Measurements from ENCODE around the gene ZC3H10.

Gene ZC3H10

GRCh38 chr12:56128670-56129205 is 10.7 kb downstream of the ZC3H10 start:
- peak overlapping the region; percentile 91 for H3K4me2 ChIP-seq (ENCODE audit: low read depth, low read length, poor library complexity, severe bottlenecking)
- H3K36me3 ChIP-seq (ENCODE audit: low read length): no peaks in the 10 kb centered on the region
- H3K9ac ChIP-seq (ENCODE audit: low read length): peak overlapping the region; percentile 87
- H3K27ac ChIP-seq (ENCODE audit: low read depth, low read length): peak overlapping the region; percentile 61
- H3K4me3 ChIP-seq (ENCODE audit: insufficient read depth, low read length, poor library complexity, severe bottlenecking): peak overlapping the region; percentile 80
- peaks cover 15% of the 10 kb centered on the region; the same call in 1 of the 2 replicates for H3K79me2 ChIP-seq (ENCODE audit: insufficient read depth, low read length)
- H2AFZ ChIP-seq (ENCODE audit: low read depth, low read length, severe bottlenecking): peak overlapping the region; percentile 17
- TF ChIP-seq CTCF (IDR thresholded peaks at IDR 0.05; ENCODE audit: insufficient read depth, low read length, poor library complexity, severe bottlenecking) (no peak), EZH2phosphoT487 (conservative IDR thresholded peaks at IDR 0.05; ENCODE audit: low read length) (no peak)
- peaks cover 24% of the 10 kb centered on the region for H3F3A ChIP-seq (ENCODE audit: insufficient read depth)
- H3K9me2 ChIP-seq (replicated peaks; ENCODE audit: insufficient read depth, low read length): no peaks in the 10 kb centered on the region
- H3K27me3 ChIP-seq (ENCODE audit: low read length): no peaks in the 10 kb centered on the region
- H4K20me1 ChIP-seq (ENCODE audit: low read depth, low read length): no peaks in the 10 kb centered on the region
- no peaks in the 10 kb centered on the region for H3K9me3 ChIP-seq (ENCODE audit: insufficient read depth, low read length)

DNA sequence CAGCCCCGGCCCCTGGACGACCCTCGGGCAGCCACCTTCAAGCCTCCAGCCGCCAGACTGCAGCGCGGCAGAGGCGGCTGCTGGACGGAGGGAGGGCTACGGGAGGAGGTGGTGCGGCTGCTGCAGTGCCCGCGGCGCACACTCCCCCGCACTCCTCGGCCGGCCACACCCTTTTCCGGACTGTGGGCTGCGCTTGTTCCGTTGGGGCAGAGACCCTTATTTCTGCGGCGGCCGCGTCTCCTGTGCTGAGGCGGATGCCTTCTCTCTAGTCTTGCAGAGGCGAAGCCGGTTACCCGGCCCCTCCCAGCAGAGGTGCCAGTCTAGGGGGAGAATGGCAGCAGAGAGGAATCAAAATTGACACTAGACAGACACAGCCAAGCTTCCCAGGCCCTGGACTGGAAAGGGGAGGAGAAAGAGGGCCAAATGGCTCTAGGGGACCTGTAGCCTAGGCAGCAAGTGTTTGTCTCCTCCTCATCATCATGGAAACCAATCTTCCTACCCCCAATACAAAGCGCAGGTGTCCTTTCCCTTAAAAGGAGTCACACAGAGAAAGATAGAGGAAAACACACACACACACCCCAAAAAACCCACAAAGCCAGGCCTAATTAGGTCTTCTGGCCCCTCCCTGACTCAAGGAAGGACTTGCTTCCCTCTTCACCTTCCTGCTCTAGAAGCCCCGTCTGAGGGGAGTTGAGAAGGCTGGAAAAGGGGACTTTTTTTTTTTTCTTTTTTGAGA is 11.3 kb downstream of the ZC3H10 start:
- peak overlapping the region; percentile 87 for H3K9ac ChIP-seq (ENCODE audit: low read length)
- H3K4me2 ChIP-seq (ENCODE audit: low read depth, low read length, poor library complexity, severe bottlenecking): peak overlapping the region; percentile 91
- H3K9me3 ChIP-seq (ENCODE audit: insufficient read depth, low read length): no peaks in the 10 kb centered on the region
- H4K20me1 ChIP-seq (ENCODE audit: low read depth, low read length): no peaks in the 10 kb centered on the region
- peaks cover 21% of the 10 kb centered on the region for H3F3A ChIP-seq (ENCODE audit: insufficient read depth)
- peak overlapping the region; percentile 80 for H3K4me3 ChIP-seq (ENCODE audit: insufficient read depth, low read length, poor library complexity, severe bottlenecking)
- TF ChIP-seq CTCF (IDR thresholded peaks at IDR 0.05; ENCODE audit: insufficient read depth, low read length, poor library complexity, severe bottlenecking) (no peak), EZH2phosphoT487 (conservative IDR thresholded peaks at IDR 0.05; ENCODE audit: low read length) (no peak)
- peak overlapping the region; percentile 61 for H3K27ac ChIP-seq (ENCODE audit: low read depth, low read length)
- peaks cover 15% of the 10 kb centered on the region; the same call in 1 of the 2 replicates for H3K79me2 ChIP-seq (ENCODE audit: insufficient read depth, low read length)
- H2AFZ ChIP-seq (ENCODE audit: low read depth, low read length, severe bottlenecking): peak overlapping the region; percentile 17
- no peaks in the 10 kb centered on the region for H3K9me2 ChIP-seq (replicated peaks; ENCODE audit: insufficient read depth, low read length)
- no peaks in the 10 kb centered on the region for H3K36me3 ChIP-seq (ENCODE audit: low read length)
- H3K27me3 ChIP-seq (ENCODE audit: low read length): no peaks in the 10 kb centered on the region

- no peak overlapping the region for H2AFZ ChIP-seq (ENCODE audit: low read depth, low read length, severe bottlenecking)
- H3K9me2 ChIP-seq (replicated peaks; ENCODE audit: insufficient read depth, low read length): no peaks in the 10 kb centered on the region
- peak overlapping the region; percentile 80 for H3K4me3 ChIP-seq (ENCODE audit: insufficient read depth, low read length, poor library complexity, severe bottlenecking)
- peak overlapping the region; percentile 61; the same call in 1 of the 2 replicates for H3K27ac ChIP-seq (ENCODE audit: low read depth, low read length)
- H3F3A ChIP-seq (ENCODE audit: insufficient read depth): peaks cover 15% of the 10 kb centered on the region
- H3K9me3 ChIP-seq (ENCODE audit: insufficient read depth, low read length): no peaks in the 10 kb centered on the region
- no peak for TF ChIP-seq CTCF (IDR thresholded peaks at IDR 0.05; ENCODE audit: insufficient read depth, low read length, poor library complexity, severe bottlenecking)
- H3K79me2 ChIP-seq (ENCODE audit: insufficient read depth, low read length): peaks cover 15% of the 10 kb centered on the region; the same call in 1 of the 2 replicates
- no peaks in the 10 kb centered on the region for H4K20me1 ChIP-seq (ENCODE audit: low read depth, low read length)
- H3K4me2 ChIP-seq (ENCODE audit: low read depth, low read length, poor library complexity, severe bottlenecking): peak overlapping the region; percentile 91
- no peaks in the 10 kb centered on the region for H3K36me3 ChIP-seq (ENCODE audit: low read length)
- peak overlapping the region; percentile 87 for H3K9ac ChIP-seq (ENCODE audit: low read length)
- no peaks in the 10 kb centered on the region for H3K27me3 ChIP-seq (ENCODE audit: low read length)
These were observed 12.0 kb downstream of the ZC3H10 start for GRCh38 chr12:56129942-56130495.
